NOMO-1 (cell line): Measurements from ENCODE around the gene FAM131B.

ENCODE experiments used
- DNase-seq, 2 experiments: peaks; one replicate each; lab custom pipeline; 2025; ENCODE audit not compliant: unreplicated experiment in 2 of 2; lab: John Stamatoyannopoulos, UW

Gene FAM131B

GRCh38 chr7:143383642-143383957 lies 21.1 kb upstream of the FAM131B start:
- no peak for DNase-seq

GRCh38 chr7:143382791-143383641 lies 20.5 kb upstream of the FAM131B start:
- no peak for DNase-seq

- no peak for DNase-seq
These were observed 19.7 kb upstream of the FAM131B start for GRCh38 chr7:143382126-143382790.

DNA sequence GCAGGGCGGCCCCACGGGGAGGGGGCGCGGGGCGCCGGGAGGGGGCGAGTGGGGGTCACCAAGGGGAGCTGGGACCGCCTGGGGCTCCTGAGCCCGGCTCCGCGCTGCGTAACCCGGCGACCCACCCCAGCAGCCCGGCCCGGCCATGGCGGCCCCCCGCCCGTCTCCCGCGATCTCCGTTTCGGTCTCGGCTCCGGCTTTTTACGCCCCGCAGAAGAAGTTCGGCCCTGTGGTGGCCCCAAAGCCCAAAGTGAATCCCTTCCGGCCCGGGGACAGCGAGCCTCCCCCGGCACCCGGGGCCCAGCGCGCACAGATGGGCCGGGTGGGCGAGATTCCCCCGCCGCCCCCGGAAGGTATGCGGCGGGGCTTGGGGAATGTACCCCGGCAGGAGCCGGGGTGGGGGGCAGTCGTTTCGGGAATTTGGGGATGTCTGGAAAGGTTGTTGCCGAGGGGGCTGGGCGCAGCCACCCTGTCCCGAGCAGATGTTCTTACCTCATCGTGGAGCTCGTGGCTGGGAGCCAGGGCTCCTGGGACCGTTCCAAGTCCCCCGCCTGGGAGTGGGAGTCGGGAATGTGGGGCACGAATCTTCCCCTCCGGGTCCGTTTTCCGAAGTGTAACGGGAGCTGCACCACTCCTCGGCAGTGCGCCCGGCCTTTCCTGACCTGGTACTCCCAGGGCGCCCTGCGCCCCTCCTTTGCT lies 19.1 kb upstream of the FAM131B start:
- no peak for DNase-seq

GRCh38 chr7:143380646-143381426 lies 18.3 kb upstream of the FAM131B start, which contains the start of gene ZYX:
Gene ZYX (plus strand): TSS chr7:143381345. CDS start chr7:143381572, 227 bp downstream.
- peak; percentile 54 to 75 for DNase-seq

DNA sequence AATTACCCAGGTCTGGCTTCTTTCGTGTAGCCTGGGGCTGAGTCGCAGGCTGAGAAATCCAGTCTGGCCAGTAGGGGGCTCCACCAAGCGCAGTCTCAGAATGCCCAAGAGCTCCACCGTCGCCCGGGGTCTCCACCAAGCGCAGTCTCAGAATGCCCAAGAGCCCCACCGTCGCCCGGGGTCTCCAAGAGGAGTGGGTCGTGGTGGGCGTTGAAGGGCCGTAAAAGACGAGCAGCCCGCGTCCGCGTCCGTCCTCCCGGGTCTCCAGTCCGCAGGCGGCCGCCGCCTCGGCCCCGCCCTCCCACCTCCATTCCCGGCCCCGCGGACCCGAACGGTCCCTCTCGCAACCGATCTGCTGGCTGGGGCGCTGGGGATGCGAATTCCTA lies 17.7 kb upstream of the FAM131B start:
- DNase-seq = peak; percentile 58

- no peak for DNase-seq
These were observed 17.2 kb upstream of the FAM131B start for GRCh38 chr7:143379611-143380259.

- DNase-seq = no peak
These were observed 13.9 kb upstream of the FAM131B start for GRCh38 chr7:143376396-143376795.

- DNase-seq = peak; percentile 29 to 78
These were observed 13.0 kb upstream of the FAM131B start for GRCh38 chr7:143375298-143376034.

- no peak for DNase-seq
These were observed 12.0 kb upstream of the FAM131B start for GRCh38 chr7:143374561-143374960.

GRCh38 chr7:143373255-143373794 lies 10.8 kb upstream of the FAM131B start:
- no peak for DNase-seq

GRCh38 chr7:143372070-143372469 lies 9.6 kb upstream of the FAM131B start:
- peak in 1 of 2 experiments; percentile 20 for DNase-seq

- no peak for DNase-seq
These were observed 7.5 kb upstream of the FAM131B start for GRCh38 chr7:143369678-143370651.

- no peak for DNase-seq
These were observed 5.9 kb upstream of the FAM131B start for GRCh38 chr7:143368387-143368786.

GRCh38 chr7:143367972-143368371 lies 5.5 kb upstream of the FAM131B start:
- DNase-seq = no peak

DNA sequence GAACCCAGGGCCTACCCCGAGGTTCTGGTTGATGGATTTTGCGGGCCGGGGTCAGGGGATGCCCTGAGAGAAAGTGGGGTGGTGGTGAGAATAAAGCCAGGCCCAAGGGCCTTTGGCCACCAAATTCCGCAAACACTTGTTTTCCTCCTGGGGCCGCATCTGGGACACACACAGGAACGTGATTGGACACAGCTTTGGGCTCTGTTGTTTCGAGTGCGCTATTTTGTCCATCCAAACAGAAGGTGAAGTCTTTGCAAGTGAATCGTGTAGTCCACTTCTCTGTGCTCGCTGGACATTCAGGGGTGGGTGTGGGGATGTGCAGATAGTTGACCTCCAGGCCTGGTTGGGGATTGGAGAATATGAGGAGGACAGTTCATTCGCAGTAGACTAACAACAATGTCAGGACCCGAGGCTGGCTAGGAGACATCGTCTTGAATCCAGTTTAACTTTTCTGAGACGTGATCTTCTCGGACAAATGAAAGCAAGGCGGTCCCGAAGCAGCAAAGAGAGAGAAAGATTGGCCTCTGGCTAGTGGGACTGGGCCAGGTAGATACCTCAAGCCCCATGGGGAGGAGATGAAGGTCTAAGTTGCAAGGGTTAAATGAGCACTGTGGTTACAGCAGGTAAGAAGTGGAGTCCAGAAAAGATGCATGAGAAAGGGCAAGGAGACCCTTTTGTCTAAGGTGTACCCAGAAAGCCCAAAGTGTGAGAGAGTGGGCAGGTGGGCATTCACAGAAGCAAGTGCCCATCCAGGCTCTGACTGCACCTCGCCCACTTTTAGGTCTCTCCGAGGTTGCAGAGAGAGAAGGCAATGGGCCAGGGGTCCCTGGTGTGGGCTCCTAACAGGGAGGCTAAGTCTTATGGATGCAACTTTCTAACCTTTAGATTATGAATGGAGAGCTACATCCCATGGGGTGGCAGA lies 764 bp upstream of the FAM131B start:
- DNase-seq = no peak

DNA sequence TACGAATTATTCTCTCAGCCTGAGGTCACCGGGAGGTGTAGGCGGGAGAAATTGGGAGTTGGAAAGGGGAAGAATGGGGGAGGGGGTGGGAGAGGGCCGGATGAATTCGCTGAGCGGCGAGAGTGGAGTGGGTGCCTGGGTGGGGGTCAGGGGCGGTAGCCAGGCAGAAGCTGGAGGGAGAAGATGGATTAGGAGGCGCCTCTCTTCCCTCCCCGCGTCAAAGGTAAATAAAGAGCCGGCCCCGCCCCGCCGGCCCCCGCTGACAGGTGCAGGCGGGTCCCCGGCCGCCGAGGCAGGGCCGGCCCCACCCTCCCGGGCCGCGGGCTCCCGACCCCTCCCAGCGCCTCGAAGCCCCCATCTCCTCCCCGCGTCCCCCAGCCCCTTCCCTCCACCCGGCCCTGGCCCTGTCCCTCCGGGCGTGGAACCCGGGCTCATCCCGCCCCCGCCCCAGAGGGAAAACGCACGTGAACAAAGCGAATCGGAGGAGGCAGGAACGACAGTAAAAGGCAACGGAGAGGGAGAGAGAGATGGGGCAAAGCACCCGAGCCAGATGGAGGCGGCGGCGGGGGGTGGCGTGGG lies 872 bp downstream of the FAM131B start:
- DNase-seq = no peak
